NCI-H510A treated with DMSO at 0.1 percent for 48 hours (cell line): ENCODE measurements around the gene COL6A5.

ENCODE experiments used
- DNase-seq: peaks from one replicate; lab custom pipeline; 2025; lab: John Stamatoyannopoulos, UW

The COL6A5 gene

DNA sequence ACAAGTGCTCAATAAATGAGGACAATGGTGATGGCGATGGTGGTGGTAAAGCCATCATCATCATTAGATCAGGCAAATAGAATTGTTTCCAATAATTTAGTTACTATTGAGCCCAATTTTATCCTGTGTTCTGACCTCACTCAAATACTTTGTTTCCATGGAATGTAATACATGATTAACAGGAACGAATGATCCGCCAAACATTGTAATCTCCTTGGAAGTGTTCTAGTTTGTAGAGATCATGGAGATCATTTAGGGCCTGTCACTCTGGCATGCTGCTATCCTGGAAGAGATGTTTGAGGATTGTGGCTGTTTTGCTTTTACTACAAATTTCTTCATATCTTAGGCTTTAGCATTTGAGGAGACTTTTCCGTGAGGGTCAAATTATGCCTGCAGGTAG, 174.3 kb downstream of the COL6A5 start:
- no peak for DNase-seq

DNA sequence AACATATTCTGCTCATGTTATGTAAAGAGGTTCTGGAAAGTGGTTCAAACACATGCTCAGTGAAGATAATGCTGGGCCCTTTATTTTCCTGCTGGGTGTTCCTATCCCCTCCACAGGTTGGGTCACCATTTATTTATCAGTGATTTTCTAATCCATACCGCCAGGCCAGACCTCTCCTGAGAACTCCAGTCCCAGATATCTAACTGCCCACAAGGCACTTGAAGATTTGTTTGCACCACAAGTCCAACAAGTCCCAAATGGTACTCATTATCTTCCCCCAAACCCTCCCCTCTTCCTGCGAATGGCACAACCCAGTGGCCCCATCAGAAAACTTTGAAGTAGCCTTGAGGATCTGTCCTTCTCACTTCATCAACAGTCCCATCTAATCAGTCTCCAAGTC, 176.9 kb downstream of the COL6A5 start:
- no peak for DNase-seq

DNA sequence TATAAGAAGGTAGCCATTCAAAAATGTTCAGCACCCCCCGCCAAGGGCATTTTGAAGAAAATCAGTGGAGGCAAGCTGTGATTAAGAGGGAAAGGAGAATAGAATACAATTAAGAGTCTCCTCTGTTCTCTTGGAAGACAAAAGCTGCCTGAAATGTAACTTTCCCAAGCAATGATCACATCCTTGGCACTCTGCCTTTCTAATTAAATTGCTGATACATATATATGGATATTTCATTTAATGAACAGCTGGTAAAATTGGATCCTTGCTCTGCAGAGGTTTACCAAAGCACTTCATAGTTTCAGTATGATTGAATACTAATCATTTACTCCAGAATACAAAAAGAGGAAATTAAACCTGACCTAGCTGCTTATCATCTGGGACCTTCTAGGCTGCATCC, 182.0 kb downstream of the COL6A5 start:
- DNase-seq = no peak

DNA sequence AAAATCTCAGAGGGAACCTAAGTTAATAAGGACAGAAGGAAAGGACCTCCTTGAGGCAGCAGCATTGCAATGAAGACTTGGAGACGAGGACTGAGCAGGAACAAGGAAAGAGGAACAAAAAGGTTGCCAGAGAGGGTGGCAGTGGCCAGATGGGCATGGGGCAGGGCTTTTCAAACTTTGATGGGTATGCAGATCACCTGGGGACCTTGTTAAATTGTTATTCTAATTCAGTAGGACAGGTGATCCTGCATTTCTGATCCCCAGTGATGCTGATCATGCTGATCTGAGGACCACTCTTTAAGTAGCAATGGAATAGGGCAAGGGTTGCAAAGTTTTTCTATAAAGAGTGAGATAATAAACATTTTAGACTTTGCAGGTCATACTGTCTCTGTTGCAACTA, 182.6 kb downstream of the COL6A5 start:
- no peak for DNase-seq

DNA sequence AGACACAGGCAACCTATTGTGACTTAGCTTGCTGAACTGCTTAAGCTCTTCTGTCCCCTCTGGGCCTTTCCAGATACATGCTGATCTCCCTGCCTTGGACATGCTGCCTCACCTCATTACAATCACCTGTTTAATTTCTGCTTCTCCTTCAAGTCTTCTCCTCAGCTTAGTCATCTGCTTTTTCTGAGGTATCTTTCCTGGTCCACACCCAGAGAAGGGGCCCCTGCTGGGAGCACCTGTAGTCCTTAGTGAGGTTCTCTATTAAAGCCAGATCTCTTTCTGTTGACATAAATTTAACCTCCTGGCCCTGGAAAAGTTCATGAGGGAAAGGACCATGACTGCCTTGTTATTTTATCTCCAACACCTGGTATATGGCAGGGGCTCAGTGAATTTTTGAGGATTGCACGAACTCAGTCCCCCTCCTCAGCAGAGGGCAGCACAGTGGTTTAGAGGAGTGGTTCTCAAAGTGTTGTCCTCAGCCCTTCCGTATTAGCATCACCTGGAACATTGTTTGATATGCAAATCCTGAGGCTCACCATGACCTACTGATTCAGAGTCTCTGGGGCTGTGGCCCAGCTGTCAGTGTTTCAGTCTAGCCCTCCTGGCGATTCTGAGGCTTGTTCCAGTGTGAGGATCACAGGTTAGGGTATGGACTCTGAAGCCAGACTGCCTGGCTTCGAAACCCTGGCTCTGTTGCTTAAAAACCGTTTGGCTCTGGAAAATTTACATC, 184.2 kb downstream of the COL6A5 start:
- DNase-seq = peak; percentile 36

DNA sequence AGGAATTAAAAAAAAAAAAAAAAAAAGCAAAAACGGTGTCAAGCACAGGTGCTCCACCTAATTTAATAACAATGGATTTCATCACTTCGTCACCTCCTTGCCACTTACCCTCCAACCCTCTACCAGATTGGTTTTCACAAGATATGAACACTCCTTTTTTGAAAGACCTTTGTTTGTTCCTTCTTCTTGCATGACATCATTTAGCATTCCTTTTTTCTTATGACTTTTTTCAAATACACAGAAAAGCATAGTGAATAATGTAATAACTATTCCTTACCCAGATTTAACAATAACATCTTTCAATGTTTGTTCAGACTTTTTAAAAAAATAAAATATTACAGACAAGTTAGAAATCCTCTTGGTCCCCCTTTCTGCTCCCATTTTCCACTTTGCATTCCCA, 187.8 kb downstream of the COL6A5 start:
- no peak for DNase-seq
